ENCODE measurements around the gene OR10G6.

The OR10G6 gene

DNA sequence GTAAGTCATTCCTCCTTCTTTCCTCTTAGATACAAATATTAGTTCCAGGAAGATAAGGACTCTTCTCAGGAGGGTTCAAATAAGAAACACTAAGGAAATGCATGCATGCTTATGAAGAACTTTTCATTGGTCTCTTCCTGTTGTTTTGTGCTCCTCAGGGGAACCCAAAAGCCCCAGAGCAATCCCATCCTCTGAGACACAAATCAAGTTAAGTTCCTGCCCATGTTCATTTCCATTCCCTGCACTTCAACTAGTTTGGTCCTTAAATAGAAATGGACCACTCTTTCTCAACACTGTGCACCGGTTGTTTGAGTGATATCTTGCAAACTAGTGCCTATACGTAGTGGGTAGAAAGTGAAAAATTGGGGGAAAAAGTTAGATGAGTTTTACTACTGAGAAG lies 17.7 kb upstream of the OR10G6 start, which contains the start of gene OR10G4:
TSS of gene OR10G4 (plus strand) at position 301 of the 400 bp plus-strand sequence. CDS start 2,578 bp downstream, outside the sequence.
- no peak for DNase-seq (ENCODE audit: low read depth)
- H3K4me3 ChIP-seq (replicated peaks; ENCODE audit: low read depth, low read length), result no peak within 1 kb of the TSS
- no peak for TF ChIP-seq CTCF (IDR thresholded peaks at IDR 0.05; ENCODE audit: low read length, missing control alignments)

GRCh38 chr11:123979311-123979710 lies 15.7 kb downstream of the OR10G6 start:
- H3K4me3 ChIP-seq (replicated peaks; ENCODE audit: low read depth, low read length), result no peak overlapping the region
- no peak for DNase-seq (ENCODE audit: low read depth)
- TF ChIP-seq CTCF (IDR thresholded peaks at IDR 0.05; ENCODE audit: low read length, missing control alignments), result no peak

GRCh38 chr11:123977731-123978347 lies 17.1 kb downstream of the OR10G6 start, which contains the start of gene OR10S1:
Gene OR10S1 (minus strand): TSS chr11:123977781. CDS start chr11:123977664, 117 bp downstream.
- TF ChIP-seq CTCF (IDR thresholded peaks at IDR 0.05; ENCODE audit: low read length, missing control alignments), result no peak
- no peak within 1 kb of the TSS for H3K4me3 ChIP-seq (replicated peaks; ENCODE audit: low read depth, low read length)
- DNase-seq (ENCODE audit: low read depth), result no peak

GRCh38 chr11:123976770-123977560 lies 18.0 kb downstream of the OR10G6 start:
- no peak overlapping the region for H3K4me3 ChIP-seq (replicated peaks; ENCODE audit: low read depth, low read length)
- no peak for TF ChIP-seq CTCF (IDR thresholded peaks at IDR 0.05; ENCODE audit: low read length, missing control alignments)
- no peak for DNase-seq (ENCODE audit: low read depth)

DNA sequence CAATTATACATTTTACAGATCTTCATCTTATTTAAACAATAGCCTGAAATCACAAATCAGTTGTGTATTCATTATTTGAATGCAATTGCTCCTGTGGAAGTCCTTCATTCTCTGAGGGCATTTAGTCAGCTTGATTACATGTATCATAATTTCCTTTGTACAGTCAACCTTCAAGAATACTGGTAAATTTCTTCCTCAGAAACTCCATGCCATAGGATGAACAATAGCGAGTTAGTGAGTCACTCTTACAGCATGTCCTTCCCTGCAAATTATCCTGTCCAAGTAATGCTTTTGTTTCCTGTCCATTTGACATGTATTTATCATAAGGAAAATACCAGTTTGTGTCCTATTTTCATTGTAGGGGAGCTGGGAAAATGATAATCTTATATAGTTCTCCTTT lies 21.1 kb downstream of the OR10G6 start:
- H3K4me3 ChIP-seq (replicated peaks; ENCODE audit: low read depth, low read length), result no peak overlapping the region
- peak; percentile 93 for DNase-seq (ENCODE audit: low read depth)
- no peak for TF ChIP-seq CTCF (IDR thresholded peaks at IDR 0.05; ENCODE audit: low read length, missing control alignments)

- no peak for DNase-seq (ENCODE audit: low read depth)
- TF ChIP-seq CTCF (IDR thresholded peaks at IDR 0.05; ENCODE audit: low read length, missing control alignments), result no peak
- no peak overlapping the region for H3K4me3 ChIP-seq (replicated peaks; ENCODE audit: low read depth, low read length)
These were observed 38.2 kb downstream of the OR10G6 start for GRCh38 chr11:123956752-123957151.

Measured in fibroblast of pulmonary artery (primary cell).